Islet of Langerhans (tissue), 1 donor: ENCODE data around the gene ZKSCAN1.
"Not testable (repeated sequence)": the region's sequence is repeated elsewhere in the genome, so short reads cannot be mapped to it uniquely, and the experiment has no call there.

Experiments used
- FAIRE-seq: peaks from one replicate; lab custom pipeline; 2011; peaks lifted over from hg19 to GRCh38; lab: Jason Lieb, UNC

The ZKSCAN1 gene

GRCh38 chr7:100003711-100004661 is 11.4 kb upstream of the ZKSCAN1 start:
- peak; percentile 81 for FAIRE-seq

- FAIRE-seq: no peak
These were observed 7.5 kb upstream of the ZKSCAN1 start for GRCh38 chr7:100007887-100008286.

GRCh38 chr7:100008525-100008924 is 6.9 kb upstream of the ZKSCAN1 start:
- no peak for FAIRE-seq

- not testable (repeated sequence) for FAIRE-seq
These were observed 5.4 kb upstream of the ZKSCAN1 start for GRCh38 chr7:100009952-100010351.

GRCh38 chr7:100010901-100011300 is 4.5 kb upstream of the ZKSCAN1 start:
- no peak for FAIRE-seq

- no peak for FAIRE-seq
These were observed 3.9 kb upstream of the ZKSCAN1 start for GRCh38 chr7:100011516-100011915.

- FAIRE-seq: not testable (repeated sequence)
These were observed 2.7 kb upstream of the ZKSCAN1 start for GRCh38 chr7:100012385-100013327.

GRCh38 chr7:100013328-100013676 is 2.1 kb upstream of the ZKSCAN1 start:
- FAIRE-seq: no peak

GRCh38 chr7:100016215-100016901 is 962 bp downstream of the ZKSCAN1 start:
- FAIRE-seq: no peak

GRCh38 chr7:100017300-100017699 is 1.9 kb downstream of the ZKSCAN1 start:
- no peak for FAIRE-seq

- FAIRE-seq: no peak
These were observed 2.5 kb downstream of the ZKSCAN1 start for GRCh38 chr7:100017875-100018274.

- no peak for FAIRE-seq
These were observed 4.5 kb downstream of the ZKSCAN1 start for GRCh38 chr7:100019908-100020307.

- no peak for FAIRE-seq
These were observed 5.9 kb downstream of the ZKSCAN1 start for GRCh38 chr7:100021297-100021696.

- FAIRE-seq: peak; percentile 55
These were observed 7.2 kb downstream of the ZKSCAN1 start for GRCh38 chr7:100022621-100023020.

- no peak for FAIRE-seq
These were observed 8.1 kb downstream of the ZKSCAN1 start for GRCh38 chr7:100023526-100023925.

GRCh38 chr7:100024020-100024619 is 8.7 kb downstream of the ZKSCAN1 start:
- FAIRE-seq: no peak

GRCh38 chr7:100027197-100027596 is 11.8 kb downstream of the ZKSCAN1 start:
- no peak for FAIRE-seq

GRCh38 chr7:100029596-100029995 is 14.2 kb downstream of the ZKSCAN1 start:
- FAIRE-seq: no peak

- FAIRE-seq: no peak
These were observed 18.1 kb downstream of the ZKSCAN1 start for GRCh38 chr7:100033526-100033925.

GRCh38 chr7:100034871-100035510 is 19.6 kb downstream of the ZKSCAN1 start:
- no peak for FAIRE-seq

GRCh38 chr7:100035876-100036275 is 20.5 kb downstream of the ZKSCAN1 start:
- FAIRE-seq: no peak
